ENCODE data around the gene MACROD2.

- TF ChIP-seq RAD21 (IDR thresholded peaks at IDR 0.05; ENCODE audit: low read length) = no peak
- TF ChIP-seq, protein P1, sequence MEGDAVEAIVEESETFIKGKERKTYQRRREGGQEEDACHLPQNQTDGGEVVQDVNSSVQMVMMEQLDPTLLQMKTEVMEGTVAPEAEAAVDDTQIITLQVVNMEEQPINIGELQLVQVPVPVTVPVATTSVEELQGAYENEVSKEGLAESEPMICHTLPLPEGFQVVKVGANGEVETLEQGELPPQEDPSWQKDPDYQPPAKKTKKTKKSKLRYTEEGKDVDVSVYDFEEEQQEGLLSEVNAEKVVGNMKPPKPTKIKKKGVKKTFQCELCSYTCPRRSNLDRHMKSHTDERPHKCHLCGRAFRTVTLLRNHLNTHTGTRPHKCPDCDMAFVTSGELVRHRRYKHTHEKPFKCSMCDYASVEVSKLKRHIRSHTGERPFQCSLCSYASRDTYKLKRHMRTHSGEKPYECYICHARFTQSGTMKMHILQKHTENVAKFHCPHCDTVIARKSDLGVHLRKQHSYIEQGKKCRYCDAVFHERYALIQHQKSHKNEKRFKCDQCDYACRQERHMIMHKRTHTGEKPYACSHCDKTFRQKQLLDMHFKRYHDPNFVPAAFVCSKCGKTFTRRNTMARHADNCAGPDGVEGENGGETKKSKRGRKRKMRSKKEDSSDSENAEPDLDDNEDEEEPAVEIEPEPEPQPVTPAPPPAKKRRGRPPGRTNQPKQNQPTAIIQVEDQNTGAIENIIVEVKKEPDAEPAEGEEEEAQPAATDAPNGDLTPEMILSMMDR (conservative IDR thresholded peaks at IDR 0.05; ENCODE audit: low read depth, low read length) = no peak
- TF ChIP-seq POLR2A (IDR thresholded peaks at IDR 0.05; ENCODE audit: low read depth, low read length) = no peak
- TF ChIP-seq, protein P2, sequence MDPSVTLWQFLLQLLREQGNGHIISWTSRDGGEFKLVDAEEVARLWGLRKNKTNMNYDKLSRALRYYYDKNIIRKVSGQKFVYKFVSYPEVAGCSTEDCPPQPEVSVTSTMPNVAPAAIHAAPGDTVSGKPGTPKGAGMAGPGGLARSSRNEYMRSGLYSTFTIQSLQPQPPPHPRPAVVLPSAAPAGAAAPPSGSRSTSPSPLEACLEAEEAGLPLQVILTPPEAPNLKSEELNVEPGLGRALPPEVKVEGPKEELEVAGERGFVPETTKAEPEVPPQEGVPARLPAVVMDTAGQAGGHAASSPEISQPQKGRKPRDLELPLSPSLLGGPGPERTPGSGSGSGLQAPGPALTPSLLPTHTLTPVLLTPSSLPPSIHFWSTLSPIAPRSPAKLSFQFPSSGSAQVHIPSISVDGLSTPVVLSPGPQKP (IDR thresholded peaks at IDR 0.05; ENCODE audit: borderline replicate concordance, low read depth, low read length) = no peak
- no peak for TF ChIP-seq NFE2L2 (IDR thresholded peaks at IDR 0.05; ENCODE audit: low read depth, low read length)
- TF ChIP-seq CEBPB (IDR thresholded peaks at IDR 0.05; ENCODE audit: low read depth, low read length) = no peak
- TF ChIP-seq CHD1 (IDR thresholded peaks at IDR 0.05; ENCODE audit: low read depth, low read length) = no peak
- TF ChIP-seq RFX5 (IDR thresholded peaks at IDR 0.05; ENCODE audit: low read depth, low read length) = no peak
- TF ChIP-seq MAFK (IDR thresholded peaks at IDR 0.05; ENCODE audit: low read depth, low read length) = no peak
- no peak for TF ChIP-seq BHLHE40 (IDR thresholded peaks at IDR 0.05; ENCODE audit: low read depth, low read length)
These were observed 1103.8 kb downstream of the MACROD2 start for GRCh38 chr20:15099130-15099529.

Measured in IMR-90 (cell line).